ENCODE measurements around the gene CNIH1. TPM values are rescaled to one million over a fixed set of nuclear protein-coding genes. Genes with fewer than 3 reads are reported as not detected.
"Not testable (repeated sequence)": the region's sequence is repeated elsewhere in the genome, so short reads cannot be mapped to it uniquely, and the experiment has no call there.

CNIH1 gene
- total RNA-seq, 1 experiment from 2014 or later: 80.7 TPM

GRCh38 chr14:54411371-54411770 lies 29.8 kb downstream of the CNIH1 start (continued):
- TF ChIP-seq, protein P1, sequence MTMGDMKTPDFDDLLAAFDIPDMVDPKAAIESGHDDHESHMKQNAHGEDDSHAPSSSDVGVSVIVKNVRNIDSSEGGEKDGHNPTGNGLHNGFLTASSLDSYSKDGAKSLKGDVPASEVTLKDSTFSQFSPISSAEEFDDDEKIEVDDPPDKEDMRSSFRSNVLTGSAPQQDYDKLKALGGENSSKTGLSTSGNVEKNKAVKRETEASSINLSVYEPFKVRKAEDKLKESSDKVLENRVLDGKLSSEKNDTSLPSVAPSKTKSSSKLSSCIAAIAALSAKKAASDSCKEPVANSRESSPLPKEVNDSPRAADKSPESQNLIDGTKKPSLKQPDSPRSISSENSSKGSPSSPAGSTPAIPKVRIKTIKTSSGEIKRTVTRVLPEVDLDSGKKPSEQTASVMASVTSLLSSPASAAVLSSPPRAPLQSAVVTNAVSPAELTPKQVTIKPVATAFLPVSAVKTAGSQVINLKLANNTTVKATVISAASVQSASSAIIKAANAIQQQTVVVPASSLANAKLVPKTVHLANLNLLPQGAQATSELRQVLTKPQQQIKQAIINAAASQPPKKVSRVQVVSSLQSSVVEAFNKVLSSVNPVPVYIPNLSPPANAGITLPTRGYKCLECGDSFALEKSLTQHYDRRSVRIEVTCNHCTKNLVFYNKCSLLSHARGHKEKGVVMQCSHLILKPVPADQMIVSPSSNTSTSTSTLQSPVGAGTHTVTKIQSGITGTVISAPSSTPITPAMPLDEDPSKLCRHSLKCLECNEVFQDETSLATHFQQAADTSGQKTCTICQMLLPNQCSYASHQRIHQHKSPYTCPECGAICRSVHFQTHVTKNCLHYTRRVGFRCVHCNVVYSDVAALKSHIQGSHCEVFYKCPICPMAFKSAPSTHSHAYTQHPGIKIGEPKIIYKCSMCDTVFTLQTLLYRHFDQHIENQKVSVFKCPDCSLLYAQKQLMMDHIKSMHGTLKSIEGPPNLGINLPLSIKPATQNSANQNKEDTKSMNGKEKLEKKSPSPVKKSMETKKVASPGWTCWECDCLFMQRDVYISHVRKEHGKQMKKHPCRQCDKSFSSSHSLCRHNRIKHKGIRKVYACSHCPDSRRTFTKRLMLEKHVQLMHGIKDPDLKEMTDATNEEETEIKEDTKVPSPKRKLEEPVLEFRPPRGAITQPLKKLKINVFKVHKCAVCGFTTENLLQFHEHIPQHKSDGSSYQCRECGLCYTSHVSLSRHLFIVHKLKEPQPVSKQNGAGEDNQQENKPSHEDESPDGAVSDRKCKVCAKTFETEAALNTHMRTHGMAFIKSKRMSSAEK (CRISPR knock-in tag; IDR thresholded peaks at IDR 0.05; ENCODE audit: borderline replicate concordance): no peak
- no peak for TF ChIP-seq GTF2I (CRISPR knock-in tag; conservative IDR thresholded peaks at IDR 0.05)
- no peak for TF ChIP-seq HMGA2 (CRISPR knock-in tag; IDR thresholded peaks at IDR 0.05)
- no peak for TF ChIP-seq SOX15 (CRISPR knock-in tag; IDR thresholded peaks at IDR 0.05)
- TF ChIP-seq, protein P2, sequence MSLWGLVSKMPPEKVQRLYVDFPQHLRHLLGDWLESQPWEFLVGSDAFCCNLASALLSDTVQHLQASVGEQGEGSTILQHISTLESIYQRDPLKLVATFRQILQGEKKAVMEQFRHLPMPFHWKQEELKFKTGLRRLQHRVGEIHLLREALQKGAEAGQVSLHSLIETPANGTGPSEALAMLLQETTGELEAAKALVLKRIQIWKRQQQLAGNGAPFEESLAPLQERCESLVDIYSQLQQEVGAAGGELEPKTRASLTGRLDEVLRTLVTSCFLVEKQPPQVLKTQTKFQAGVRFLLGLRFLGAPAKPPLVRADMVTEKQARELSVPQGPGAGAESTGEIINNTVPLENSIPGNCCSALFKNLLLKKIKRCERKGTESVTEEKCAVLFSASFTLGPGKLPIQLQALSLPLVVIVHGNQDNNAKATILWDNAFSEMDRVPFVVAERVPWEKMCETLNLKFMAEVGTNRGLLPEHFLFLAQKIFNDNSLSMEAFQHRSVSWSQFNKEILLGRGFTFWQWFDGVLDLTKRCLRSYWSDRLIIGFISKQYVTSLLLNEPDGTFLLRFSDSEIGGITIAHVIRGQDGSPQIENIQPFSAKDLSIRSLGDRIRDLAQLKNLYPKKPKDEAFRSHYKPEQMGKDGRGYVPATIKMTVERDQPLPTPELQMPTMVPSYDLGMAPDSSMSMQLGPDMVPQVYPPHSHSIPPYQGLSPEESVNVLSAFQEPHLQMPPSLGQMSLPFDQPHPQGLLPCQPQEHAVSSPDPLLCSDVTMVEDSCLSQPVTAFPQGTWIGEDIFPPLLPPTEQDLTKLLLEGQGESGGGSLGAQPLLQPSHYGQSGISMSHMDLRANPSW (CRISPR knock-in tag; conservative IDR thresholded peaks at IDR 0.05; ENCODE audit: low read depth): no peak
- TF ChIP-seq, protein P3, sequence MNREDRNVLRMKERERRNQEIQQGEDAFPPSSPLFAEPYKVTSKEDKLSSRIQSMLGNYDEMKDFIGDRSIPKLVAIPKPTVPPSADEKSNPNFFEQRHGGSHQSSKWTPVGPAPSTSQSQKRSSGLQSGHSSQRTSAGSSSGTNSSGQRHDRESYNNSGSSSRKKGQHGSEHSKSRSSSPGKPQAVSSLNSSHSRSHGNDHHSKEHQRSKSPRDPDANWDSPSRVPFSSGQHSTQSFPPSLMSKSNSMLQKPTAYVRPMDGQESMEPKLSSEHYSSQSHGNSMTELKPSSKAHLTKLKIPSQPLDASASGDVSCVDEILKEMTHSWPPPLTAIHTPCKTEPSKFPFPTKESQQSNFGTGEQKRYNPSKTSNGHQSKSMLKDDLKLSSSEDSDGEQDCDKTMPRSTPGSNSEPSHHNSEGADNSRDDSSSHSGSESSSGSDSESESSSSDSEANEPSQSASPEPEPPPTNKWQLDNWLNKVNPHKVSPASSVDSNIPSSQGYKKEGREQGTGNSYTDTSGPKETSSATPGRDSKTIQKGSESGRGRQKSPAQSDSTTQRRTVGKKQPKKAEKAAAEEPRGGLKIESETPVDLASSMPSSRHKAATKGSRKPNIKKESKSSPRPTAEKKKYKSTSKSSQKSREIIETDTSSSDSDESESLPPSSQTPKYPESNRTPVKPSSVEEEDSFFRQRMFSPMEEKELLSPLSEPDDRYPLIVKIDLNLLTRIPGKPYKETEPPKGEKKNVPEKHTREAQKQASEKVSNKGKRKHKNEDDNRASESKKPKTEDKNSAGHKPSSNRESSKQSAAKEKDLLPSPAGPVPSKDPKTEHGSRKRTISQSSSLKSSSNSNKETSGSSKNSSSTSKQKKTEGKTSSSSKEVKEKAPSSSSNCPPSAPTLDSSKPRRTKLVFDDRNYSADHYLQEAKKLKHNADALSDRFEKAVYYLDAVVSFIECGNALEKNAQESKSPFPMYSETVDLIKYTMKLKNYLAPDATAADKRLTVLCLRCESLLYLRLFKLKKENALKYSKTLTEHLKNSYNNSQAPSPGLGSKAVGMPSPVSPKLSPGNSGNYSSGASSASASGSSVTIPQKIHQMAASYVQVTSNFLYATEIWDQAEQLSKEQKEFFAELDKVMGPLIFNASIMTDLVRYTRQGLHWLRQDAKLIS (CRISPR knock-in tag; IDR thresholded peaks at IDR 0.05; ENCODE audit: borderline replicate concordance): no peak
- no peak for TF ChIP-seq ZSCAN18 (CRISPR knock-in tag; IDR thresholded peaks at IDR 0.05)

GRCh38 chr14:54410215-54410614 lies 31.0 kb downstream of the CNIH1 start:
- Mint-ChIP-seq H3K4me3 (no peak overlapping the region), H3K36me3 (peaks cover 54% of the 10 kb centered on the region), H3K9me3 (0 out of 2 replicates have a peak, but pooled peaks cover 3% of the 10 kb centered on the region), H3K4me1 (no peaks in the 10 kb centered on the region), H3K27me3 (ENCODE audit: low read depth) (no peaks in the 10 kb centered on the region), H3K27ac (no peak overlapping the region)
- ATAC-seq (no peak), DNase-seq (ENCODE audit: low spot score) (no peak)
- TF ChIP-seq NR3C1 (CRISPR knock-in tag; conservative IDR thresholded peaks at IDR 0.05; ENCODE audit: low read depth): no peak
- TF ChIP-seq, protein P4, sequence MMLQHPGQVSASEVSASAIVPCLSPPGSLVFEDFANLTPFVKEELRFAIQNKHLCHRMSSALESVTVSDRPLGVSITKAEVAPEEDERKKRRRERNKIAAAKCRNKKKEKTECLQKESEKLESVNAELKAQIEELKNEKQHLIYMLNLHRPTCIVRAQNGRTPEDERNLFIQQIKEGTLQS (CRISPR knock-in tag; conservative IDR thresholded peaks at IDR 0.05): no peak
- CTCF ChIA-PET: no interaction called here
- POLR2A ChIA-PET: no interaction called here

GRCh38 chr14:54403401-54404005 lies 37.7 kb downstream of the CNIH1 start:
- CTCF ChIA-PET; H3K27me3 Mint-ChIP-seq (ENCODE audit: low read depth); POLR2A ChIA-PET; H3K27ac Mint-ChIP-seq; ATAC-seq; H3K4me1 Mint-ChIP-seq; H3K4me3 Mint-ChIP-seq; DNase-seq (ENCODE audit: low spot score): not testable (repeated sequence)
- peaks cover 11% of the 10 kb centered on the region; the same call in 1 of the 2 replicates for H3K9me3 Mint-ChIP-seq
- H3K36me3 Mint-ChIP-seq: peaks cover 65% of the 10 kb centered on the region

Data from WTC11 (cell line).